ENCODE data around the gene DDX39B.

The DDX39B gene

GRCh38 chr6:31580807-31581433, 39.1 kb upstream of the DDX39B start:
- Histone ChIP-seq H3K4me3 (ENCODE audit: low read length) (peak overlapping the region; percentile 84), H3K79me2 (ENCODE audit: control insufficient read depth, low read length) (no peaks in the 10 kb centered on the region), H3K9me2 (replicated peaks; ENCODE audit: control insufficient read depth, low read length) (no peaks in the 10 kb centered on the region), H4K20me1 (ENCODE audit: control insufficient read depth, insufficient read depth, low read depth, low read length) (no peaks in the 10 kb centered on the region), H3K36me3 (ENCODE audit: control insufficient read depth, low read length) (no peaks in the 10 kb centered on the region), H3K4me1 (ENCODE audit: control insufficient read depth, low read length) (peaks cover 62% of the 10 kb centered on the region), H3K27ac (ENCODE audit: low read depth, low read length) (no peak overlapping the region), H3K4me2 (ENCODE audit: low read length) (peak overlapping the region; percentile 92), H3K9me3 (ENCODE audit: control insufficient read depth, insufficient read depth, low read length) (no peaks in the 10 kb centered on the region), H3F3A (ENCODE audit: control insufficient read depth, insufficient read depth) (peaks cover 11% of the 10 kb centered on the region), H3K27me3 (ENCODE audit: control insufficient read depth, low read length) (peaks cover 56% of the 10 kb centered on the region)
- TF ChIP-seq EZH2phosphoT487 (IDR thresholded peaks at IDR 0.05; ENCODE audit: borderline replicate concordance, low read length) = peak; percentile 63; the same call in 1 of the 2 replicates
- peak; percentile 96 for TF ChIP-seq CTCF (IDR thresholded peaks at IDR 0.05; ENCODE audit: low read depth, low read length, poor library complexity, severe bottlenecking)

GRCh38 chr6:31580438-31580740, 38.6 kb upstream of the DDX39B start:
- Histone ChIP-seq H3K9me3 (ENCODE audit: control insufficient read depth, insufficient read depth, low read length) (no peaks in the 10 kb centered on the region), H3K27ac (ENCODE audit: low read depth, low read length) (no peak overlapping the region), H3K27me3 (ENCODE audit: control insufficient read depth, low read length) (peaks cover 61% of the 10 kb centered on the region), H3K79me2 (ENCODE audit: control insufficient read depth, low read length) (no peaks in the 10 kb centered on the region), H3K4me3 (ENCODE audit: low read length) (peak overlapping the region; percentile 84), H4K20me1 (ENCODE audit: control insufficient read depth, insufficient read depth, low read depth, low read length) (no peaks in the 10 kb centered on the region), H3K9me2 (replicated peaks; ENCODE audit: control insufficient read depth, low read length) (no peaks in the 10 kb centered on the region), H3F3A (ENCODE audit: control insufficient read depth, insufficient read depth) (peaks cover 9% of the 10 kb centered on the region), H3K36me3 (ENCODE audit: control insufficient read depth, low read length) (no peaks in the 10 kb centered on the region), H3K4me1 (ENCODE audit: control insufficient read depth, low read length) (peaks cover 62% of the 10 kb centered on the region), H3K4me2 (ENCODE audit: low read length) (peak overlapping the region; percentile 92)
- TF ChIP-seq EZH2phosphoT487 (IDR thresholded peaks at IDR 0.05; ENCODE audit: borderline replicate concordance, low read length) = no peak
- TF ChIP-seq CTCF (IDR thresholded peaks at IDR 0.05; ENCODE audit: low read depth, low read length, poor library complexity, severe bottlenecking) = no peak

GRCh38 chr6:31579546-31580437, 38.0 kb upstream of the DDX39B start:
- peaks cover 62% of the 10 kb centered on the region for H3K4me1 ChIP-seq (ENCODE audit: control insufficient read depth, low read length)
- TF ChIP-seq CTCF (IDR thresholded peaks at IDR 0.05; ENCODE audit: low read depth, low read length, poor library complexity, severe bottlenecking) = no peak
- no peak for TF ChIP-seq EZH2phosphoT487 (IDR thresholded peaks at IDR 0.05; ENCODE audit: borderline replicate concordance, low read length)
- H3K36me3 ChIP-seq (ENCODE audit: control insufficient read depth, low read length) = no peaks in the 10 kb centered on the region
- H3F3A ChIP-seq (ENCODE audit: control insufficient read depth, insufficient read depth) = peaks cover 5% of the 10 kb centered on the region
- H3K27ac ChIP-seq (ENCODE audit: low read depth, low read length) = no peak overlapping the region
- H3K79me2 ChIP-seq (ENCODE audit: control insufficient read depth, low read length) = no peaks in the 10 kb centered on the region
- H4K20me1 ChIP-seq (ENCODE audit: control insufficient read depth, insufficient read depth, low read depth, low read length) = no peaks in the 10 kb centered on the region
- peak overlapping the region; percentile 92 for H3K4me2 ChIP-seq (ENCODE audit: low read length)
- H3K4me3 ChIP-seq (ENCODE audit: low read length) = peak overlapping the region; percentile 84; the same call in 1 of the 2 replicates
- H3K9me3 ChIP-seq (ENCODE audit: control insufficient read depth, insufficient read depth, low read length) = no peaks in the 10 kb centered on the region
- H3K9me2 ChIP-seq (replicated peaks; ENCODE audit: control insufficient read depth, low read length) = no peaks in the 10 kb centered on the region
- H3K27me3 ChIP-seq (ENCODE audit: control insufficient read depth, low read length) = peaks cover 67% of the 10 kb centered on the region

All from DOHH2 (cell line).